HCT116 (cell line): ENCODE results near the gene FAM90A1.
"Not testable (repeated sequence)": the region's sequence is repeated elsewhere in the genome, so short reads cannot be mapped to it uniquely, and the experiment has no call there.

Experiments
- CEBPB ChIP-seq: IDR thresholded peaks from 2 replicates; pipeline ENCODE4 v1.6.1; 2012; ENCODE audit warnings: low read depth
- EGR1 ChIP-seq: IDR thresholded peaks from 2 replicates; pipeline ENCODE4 v1.6.1; 2012; ENCODE audit warnings: low read depth
- EZH2phosphoT487 ChIP-seq: fragments of 200-600 bp; IDR thresholded peaks from 2 replicates; pipeline ENCODE4 v1.6.1; 2018; ENCODE audit warnings: antibody characterized with exemption, borderline replicate concordance
- JUND ChIP-seq: IDR thresholded peaks from 2 replicates; pipeline ENCODE4 v1.6.1; 2012
- POLR2A ChIP-seq: IDR thresholded peaks from 2 replicates; pipeline ENCODE4 v1.7.0; 2011; ENCODE audit warnings: borderline replicate concordance; ENCODE audit not compliant: insufficient read depth, insufficient read length; ENCODE audit errors: extremely low read depth
- POLR2AphosphoS5 ChIP-seq: IDR thresholded peaks from 2 replicates; pipeline ENCODE4 v1.6.1; 2011; ENCODE audit warnings: mild to moderate bottlenecking, low read depth, low read length, moderate library complexity
- RAD21 ChIP-seq: IDR thresholded peaks from 2 replicates; pipeline ENCODE4 v1.6.1; 2012; ENCODE audit warnings: low read depth, mild to moderate bottlenecking
- SP1 ChIP-seq: IDR thresholded peaks from 2 replicates; pipeline ENCODE4 v1.6.1; 2012; ENCODE audit warnings: low read depth
- YY1 ChIP-seq: IDR thresholded peaks from 2 replicates; pipeline ENCODE4 v1.6.1; 2011; ENCODE audit warnings: low read length, low read depth, moderate library complexity, mild to moderate bottlenecking; ENCODE audit not compliant: insufficient replicate concordance; ENCODE audit errors: extremely low read depth
- ZFX ChIP-seq: fragments of 450-650 bp; IDR thresholded peaks from 2 replicates; pipeline ENCODE4 v1.6.1; 2017
- ZNF274 ChIP-seq: fragments of 200-500 bp; sonication (Bioruptor generic); IDR thresholded peaks from 2 replicates; pipeline ENCODE4 v1.6.1; 2014; ENCODE audit warnings: mild to moderate bottlenecking, low read depth, low read length, inconsistent platforms
- TF ChIP-seq, protein P1 (sequence below), 3 experiments: fragments of 200-600 bp in 1 of 3; sonication (generic) in 1 of 3; IDR thresholded peaks in 2 of 3; conservative IDR thresholded peaks in 1 of 3; 2 replicates each; pipeline ENCODE4 v1.5.1; 2012 to 2017; ENCODE audit warnings: low read depth in 2 of 3, low read length in 2 of 3, antibody characterized with exemption in 1 of 3, borderline replicate concordance in 1 of 3, control low read depth in 1 of 3, mild to moderate bottlenecking in 1 of 3, mixed read lengths in 1 of 3, mixed run types in 1 of 3, moderate library complexity in 1 of 3; ENCODE audit not compliant: insufficient read depth in 1 of 3
- TF ChIP-seq, protein P2 (sequence below): IDR thresholded peaks from 2 replicates; pipeline ENCODE4 v1.6.1; 2012
- TF ChIP-seq, protein P3 (sequence below): IDR thresholded peaks from 2 replicates; pipeline ENCODE4 v1.6.1; 2011; ENCODE audit warnings: mild to moderate bottlenecking, low read length, moderate library complexity; ENCODE audit not compliant: insufficient replicate concordance; ENCODE audit errors: extremely low read depth

DNA sequence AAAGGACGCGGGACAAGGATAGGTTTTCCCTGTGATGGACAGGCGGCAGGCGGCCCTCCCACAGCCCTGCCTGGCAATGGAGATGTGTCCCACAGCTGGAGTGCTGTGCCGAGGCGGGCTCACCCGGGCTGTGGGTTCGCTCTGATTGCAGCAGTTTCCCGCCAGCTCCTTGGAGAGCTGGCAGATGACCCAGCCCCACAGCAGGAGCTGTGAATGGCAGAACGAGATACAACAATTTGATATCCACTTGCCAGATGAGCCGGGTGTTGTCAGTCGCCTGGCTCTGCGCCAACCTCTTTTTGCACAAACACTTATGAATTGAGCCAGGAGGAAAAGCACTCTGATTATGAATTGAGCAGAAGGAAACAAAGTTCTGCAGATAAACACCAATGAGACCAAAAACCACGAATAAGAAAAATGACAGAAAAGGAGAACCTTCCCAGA is 33.7 kb upstream of the FAM90A1 start:
- TF ChIP-seq, protein P1, sequence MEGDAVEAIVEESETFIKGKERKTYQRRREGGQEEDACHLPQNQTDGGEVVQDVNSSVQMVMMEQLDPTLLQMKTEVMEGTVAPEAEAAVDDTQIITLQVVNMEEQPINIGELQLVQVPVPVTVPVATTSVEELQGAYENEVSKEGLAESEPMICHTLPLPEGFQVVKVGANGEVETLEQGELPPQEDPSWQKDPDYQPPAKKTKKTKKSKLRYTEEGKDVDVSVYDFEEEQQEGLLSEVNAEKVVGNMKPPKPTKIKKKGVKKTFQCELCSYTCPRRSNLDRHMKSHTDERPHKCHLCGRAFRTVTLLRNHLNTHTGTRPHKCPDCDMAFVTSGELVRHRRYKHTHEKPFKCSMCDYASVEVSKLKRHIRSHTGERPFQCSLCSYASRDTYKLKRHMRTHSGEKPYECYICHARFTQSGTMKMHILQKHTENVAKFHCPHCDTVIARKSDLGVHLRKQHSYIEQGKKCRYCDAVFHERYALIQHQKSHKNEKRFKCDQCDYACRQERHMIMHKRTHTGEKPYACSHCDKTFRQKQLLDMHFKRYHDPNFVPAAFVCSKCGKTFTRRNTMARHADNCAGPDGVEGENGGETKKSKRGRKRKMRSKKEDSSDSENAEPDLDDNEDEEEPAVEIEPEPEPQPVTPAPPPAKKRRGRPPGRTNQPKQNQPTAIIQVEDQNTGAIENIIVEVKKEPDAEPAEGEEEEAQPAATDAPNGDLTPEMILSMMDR (IDR thresholded peaks at IDR 0.05 in 2 of 3, conservative IDR thresholded peaks at IDR 0.05 in 1 of 3; ENCODE audit: borderline replicate concordance in 1 of 3, insufficient read depth in 1 of 3, low read depth in 2 of 3, low read length in 2 of 3) = not testable (repeated sequence)
- TF ChIP-seq, protein P2, sequence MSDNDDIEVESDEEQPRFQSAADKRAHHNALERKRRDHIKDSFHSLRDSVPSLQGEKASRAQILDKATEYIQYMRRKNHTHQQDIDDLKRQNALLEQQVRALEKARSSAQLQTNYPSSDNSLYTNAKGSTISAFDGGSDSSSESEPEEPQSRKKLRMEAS = not testable (repeated sequence)
- TF ChIP-seq SP1, POLR2AphosphoS5, ZNF274, CEBPB, EGR1, ZFX, YY1, POLR2A, EZH2phosphoT487, RAD21, JUND: not testable (repeated sequence)
- TF ChIP-seq, protein P3, sequence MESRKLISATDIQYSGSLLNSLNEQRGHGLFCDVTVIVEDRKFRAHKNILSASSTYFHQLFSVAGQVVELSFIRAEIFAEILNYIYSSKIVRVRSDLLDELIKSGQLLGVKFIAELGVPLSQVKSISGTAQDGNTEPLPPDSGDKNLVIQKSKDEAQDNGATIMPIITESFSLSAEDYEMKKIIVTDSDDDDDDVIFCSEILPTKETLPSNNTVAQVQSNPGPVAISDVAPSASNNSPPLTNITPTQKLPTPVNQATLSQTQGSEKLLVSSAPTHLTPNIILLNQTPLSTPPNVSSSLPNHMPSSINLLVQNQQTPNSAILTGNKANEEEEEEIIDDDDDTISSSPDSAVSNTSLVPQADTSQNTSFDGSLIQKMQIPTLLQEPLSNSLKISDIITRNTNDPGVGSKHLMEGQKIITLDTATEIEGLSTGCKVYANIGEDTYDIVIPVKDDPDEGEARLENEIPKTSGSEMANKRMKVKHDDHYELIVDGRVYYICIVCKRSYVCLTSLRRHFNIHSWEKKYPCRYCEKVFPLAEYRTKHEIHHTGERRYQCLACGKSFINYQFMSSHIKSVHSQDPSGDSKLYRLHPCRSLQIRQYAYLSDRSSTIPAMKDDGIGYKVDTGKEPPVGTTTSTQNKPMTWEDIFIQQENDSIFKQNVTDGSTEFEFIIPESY = not testable (repeated sequence)
